Esophagus (tissue), 2 donors: ENCODE results near the gene TBL3. TPM values are rescaled to one million over a fixed set of nuclear protein-coding genes. Genes with fewer than 3 reads are reported as not detected.
A peak's percentile ranks its signal among the peaks of the same experiment; 100 is the strongest.

Experiments used
- H3K27ac ChIP-seq, 2 donors: one replicate each; pipeline ENCODE4 v1.5.1; 2013; ENCODE audit warnings: low read depth in 2 of 2, mild to moderate bottlenecking in 2 of 2, inconsistent platforms in 1 of 2, low read length in 1 of 2, moderate library complexity in 1 of 2
- H3K27me3 ChIP-seq, 2 donors: one replicate each; pipeline ENCODE4 v1.6.1; 2013; ENCODE audit warnings: low read length in 2 of 2, control low read depth in 1 of 2, mild to moderate bottlenecking in 1 of 2; ENCODE audit not compliant: insufficient read depth in 2 of 2, control insufficient read depth in 1 of 2
- H3K36me3 ChIP-seq, 2 donors: one replicate each; pipeline ENCODE4 v1.6.1; 2013; ENCODE audit warnings: low read length in 1 of 2; ENCODE audit not compliant: control insufficient read depth in 2 of 2, insufficient read depth in 2 of 2
- H3K4me1 ChIP-seq, 2 donors: one replicate each; pipeline ENCODE4 v1.6.1; 2013; ENCODE audit warnings: low read length in 1 of 2; ENCODE audit not compliant: control insufficient read depth in 2 of 2, insufficient read depth in 2 of 2
- H3K4me3 ChIP-seq, 2 donors: one replicate each; pipeline ENCODE4 v1.5.1; 2013; ENCODE audit warnings: low read length in 2 of 2, mild to moderate bottlenecking in 2 of 2, low read depth in 1 of 2, moderate library complexity in 1 of 2
- H3K9me3 ChIP-seq, 2 donors: one replicate each; pipeline ENCODE4 v1.6.1; 2013; ENCODE audit warnings: mild to moderate bottlenecking in 2 of 2, low read depth in 1 of 2, low read length in 1 of 2, moderate library complexity in 1 of 2; ENCODE audit not compliant: control insufficient read depth in 2 of 2, insufficient read depth in 1 of 2
- whole genome bisulfite sequencing, 2 donors: extraction: QIAGEN DNeasy Blood & Tissue Kit; methylation state at CpG; one replicate each; pipeline ENCODE4 v1.1.7; 2013; 5-methylcytosine and 5-hydroxymethylcytosine counted together
- polyA plus RNA-seq, 2 donors: library from polyadenylated mRNA; stranded (reverse); fragments of 200-250 nt; gene quantifications; one replicate each; pipeline ENCODE4 v1.2.3, GENCODE V29; 2013
- donor health status: healthy with polysubstance abuse.
- donor health status: Bipolar disorder and iron deficiency.

TBL3 gene
- polyA plus RNA-seq, 2 donors = 56.6 to 59.0 TPM

DNA sequence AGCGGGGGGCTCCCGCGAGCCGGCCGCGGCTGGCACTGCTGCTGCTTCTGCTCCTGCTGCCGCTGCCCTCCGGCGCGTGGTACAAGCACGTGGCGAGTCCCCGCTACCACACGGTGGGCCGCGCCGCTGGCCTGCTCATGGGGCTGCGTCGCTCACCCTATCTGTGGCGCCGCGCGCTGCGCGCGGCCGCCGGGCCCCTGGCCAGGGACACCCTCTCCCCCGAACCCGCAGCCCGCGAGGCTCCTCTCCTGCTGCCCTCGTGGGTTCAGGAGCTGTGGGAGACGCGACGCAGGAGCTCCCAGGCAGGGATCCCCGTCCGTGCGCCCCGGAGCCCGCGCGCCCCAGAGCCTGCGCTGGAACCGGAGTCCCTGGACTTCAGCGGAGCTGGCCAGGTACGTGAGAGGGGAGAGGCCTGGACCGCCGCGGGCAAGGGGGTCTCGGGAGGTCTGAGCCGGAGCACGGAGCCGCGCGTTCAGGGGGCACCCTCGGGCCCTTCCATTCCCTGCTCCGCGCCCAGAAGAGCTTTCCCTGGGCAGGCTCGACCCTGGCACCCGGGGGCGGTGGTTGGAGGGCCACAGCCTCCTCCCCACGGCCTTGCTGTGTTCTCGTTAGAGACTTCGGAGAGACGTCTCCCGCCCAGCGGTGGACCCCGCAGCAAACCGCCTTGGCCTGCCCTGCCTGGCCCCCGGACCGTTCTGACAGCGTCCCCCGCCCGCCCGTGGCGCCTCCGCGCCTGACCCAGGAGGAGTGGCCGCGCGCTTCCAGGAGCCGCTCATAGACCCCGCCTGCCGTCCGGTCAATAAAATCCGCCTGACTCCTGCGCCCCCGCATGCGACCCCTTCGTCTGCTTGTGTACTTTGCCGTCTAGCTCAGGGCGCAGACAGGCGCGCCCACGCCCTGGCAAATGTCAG, 48.3 kb downstream of the TBL3 start:
- WGBS, 2 donors = 2% methylated on average over 67 to 96 of the region's 96 CpGs
- Histone ChIP-seq H3K4me1 (peaks cover 15 to 25% of the 10 kb centered on the region in 2 donors), H3K27ac (no peak overlapping the region), H3K27me3 (peaks cover 5 to 6% of the 10 kb centered on the region in 2 donors), H3K9me3 (peaks cover 0 to 2% of the 10 kb centered on the region in 2 donors), H3K4me3 (peak overlapping the region in 1 of 2 donors; percentile 12), H3K36me3 (no peaks in the 10 kb centered on the region)

DNA sequence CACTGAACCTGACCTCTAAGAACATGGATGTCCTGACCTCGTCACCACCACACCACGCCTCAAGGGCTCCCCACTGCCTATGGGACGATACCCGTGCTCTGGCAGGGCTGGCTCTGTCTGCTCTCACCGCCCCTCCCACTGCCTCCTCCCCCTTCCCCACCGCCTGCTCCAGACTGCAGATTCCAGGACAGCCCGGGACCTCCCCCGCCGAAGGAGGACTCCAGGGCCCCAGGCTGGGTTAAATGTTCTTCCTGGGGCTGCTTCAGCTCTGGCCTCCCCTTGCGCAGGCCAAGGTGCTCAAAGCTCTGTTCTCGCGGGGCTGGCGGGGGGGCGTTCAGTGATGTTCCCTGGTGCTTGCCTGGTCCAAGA, 50.9 kb downstream of the TBL3 start:
- Histone ChIP-seq H3K4me1 (peaks cover 19 to 32% of the 10 kb centered on the region in 2 donors), H3K36me3 (no peaks in the 10 kb centered on the region), H3K9me3 (peaks cover 0 to 2% of the 10 kb centered on the region in 2 donors), H3K4me3 (no peak overlapping the region), H3K27me3 (peaks cover 5 to 6% of the 10 kb centered on the region in 2 donors), H3K27ac (peak overlapping the region in 1 of 2 donors; percentile 3)
- WGBS, 2 donors = 2% methylated on average over 14 of the region's 14 CpGs

DNA sequence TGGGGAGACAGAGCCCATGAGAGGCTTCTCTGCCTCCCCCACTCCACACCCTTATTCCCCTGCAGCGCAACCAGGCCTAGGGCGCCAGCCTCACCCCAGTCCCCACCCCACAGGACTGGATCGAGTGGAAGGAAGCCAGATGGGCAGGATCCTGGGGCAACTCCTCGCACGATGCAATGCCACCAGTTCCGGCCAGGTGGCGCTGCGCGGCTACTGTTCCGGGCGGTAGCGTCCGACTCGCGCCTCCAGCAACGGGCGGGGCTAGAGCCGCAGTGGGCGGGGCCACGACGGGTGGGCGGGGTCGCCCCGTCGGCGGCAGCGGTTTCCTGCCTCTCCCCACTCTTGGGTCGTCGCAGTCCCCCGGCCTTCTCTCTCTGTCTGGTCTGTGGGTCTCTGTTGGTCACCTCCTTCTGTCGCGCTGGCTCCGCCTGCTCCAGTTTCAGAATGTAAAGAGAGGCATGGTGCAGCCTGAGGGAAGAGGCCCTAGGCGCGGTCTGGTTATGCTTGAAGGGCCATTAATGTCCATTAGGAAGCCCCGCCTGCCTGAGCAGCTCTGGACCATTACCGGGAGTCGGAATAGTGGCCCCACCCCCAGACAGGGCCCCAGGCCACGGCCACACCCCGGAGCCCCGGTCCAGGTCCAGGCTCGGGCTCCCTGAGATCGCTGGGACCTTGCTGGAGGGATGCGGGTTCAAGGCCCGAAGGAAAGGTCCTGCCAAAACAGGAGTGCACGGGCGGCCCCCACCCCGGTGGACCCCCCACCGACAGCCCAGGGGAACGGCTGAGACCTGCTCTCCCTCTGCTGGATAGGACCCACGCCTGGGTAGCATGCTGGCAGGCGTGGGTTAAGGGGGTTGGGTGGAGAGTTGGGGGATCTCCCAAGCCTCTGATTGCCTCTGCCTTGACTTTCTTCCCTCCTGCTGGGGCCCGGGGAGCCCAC, 51.5 kb downstream of the TBL3 start:
- no peaks in the 10 kb centered on the region for H3K36me3 ChIP-seq
- peaks cover 5 to 6% of the 10 kb centered on the region in 2 donors for H3K27me3 ChIP-seq
- peak overlapping the region; percentile 63 to 76 for H3K27ac ChIP-seq
- H3K4me3 ChIP-seq = peak overlapping the region; percentile 13 to 31
- peaks cover 19 to 34% of the 10 kb centered on the region in 2 donors for H3K4me1 ChIP-seq
- 12 to 13% methylated on average over 47 to 53 of the region's 53 CpGs for WGBS, 2 donors
- H3K9me3 ChIP-seq = peaks cover 0 to 2% of the 10 kb centered on the region in 2 donors

DNA sequence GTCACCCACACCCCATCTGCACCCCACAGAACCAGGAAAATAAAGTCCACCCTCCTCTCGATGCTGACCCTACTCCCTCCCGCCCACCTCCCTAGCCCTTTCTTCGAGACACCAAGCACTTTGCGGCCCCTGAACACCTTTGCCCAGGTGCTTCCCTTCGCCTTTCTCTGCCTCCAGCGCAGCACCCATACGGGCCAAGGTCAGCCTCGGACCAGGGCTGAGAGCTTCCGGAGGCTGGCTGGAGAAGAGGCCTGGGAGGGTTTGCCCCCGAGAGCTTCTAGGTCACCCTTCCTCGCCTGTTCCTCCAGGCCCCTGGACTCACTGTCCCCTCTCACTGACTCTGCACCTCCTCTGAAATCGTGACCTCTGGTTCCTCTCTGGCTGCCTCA, 52.2 kb downstream of the TBL3 start:
- H3K9me3 ChIP-seq = peaks cover 0 to 2% of the 10 kb centered on the region in 2 donors
- H3K4me3 ChIP-seq = no peak overlapping the region
- WGBS, 2 donors = 89 to 92% methylated on average over 12 of the region's 12 CpGs
- H3K4me1 ChIP-seq = peaks cover 19 to 34% of the 10 kb centered on the region in 2 donors
- no peak overlapping the region for H3K27ac ChIP-seq
- no peaks in the 10 kb centered on the region for H3K36me3 ChIP-seq
- peaks cover 3 to 5% of the 10 kb centered on the region in 2 donors for H3K27me3 ChIP-seq

DNA sequence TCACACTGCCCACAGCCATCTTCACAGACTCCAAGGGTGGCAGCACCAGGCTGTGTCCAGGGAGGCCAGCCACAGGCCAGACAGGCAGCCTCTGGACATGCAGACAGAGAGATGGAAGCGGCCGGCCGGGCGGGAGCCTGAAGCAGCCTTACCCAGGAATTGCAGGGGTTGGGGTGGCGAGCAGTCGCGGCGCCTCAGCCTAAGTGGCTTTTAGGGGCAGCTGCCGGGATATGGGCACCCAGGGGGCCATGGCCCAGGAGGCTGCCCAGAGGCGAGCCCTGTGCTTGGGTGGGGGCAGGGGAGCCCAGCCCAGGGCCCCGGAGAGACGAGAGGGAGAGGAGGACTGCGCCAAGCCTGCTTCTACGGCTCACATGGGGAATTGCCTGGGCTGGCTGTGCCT, 53.4 kb downstream of the TBL3 start:
- peaks cover 14 to 24% of the 10 kb centered on the region in 2 donors for H3K4me1 ChIP-seq
- WGBS, 2 donors = 88 to 92% methylated on average over 14 of the region's 14 CpGs
- no peaks in the 10 kb centered on the region for H3K36me3 ChIP-seq
- H3K27ac ChIP-seq = no peak overlapping the region
- H3K4me3 ChIP-seq = no peak overlapping the region
- H3K9me3 ChIP-seq = peaks cover 0 to under 1% of the 10 kb centered on the region in 2 donors
- H3K27me3 ChIP-seq = peaks cover 0 to 2% of the 10 kb centered on the region in 2 donors

DNA sequence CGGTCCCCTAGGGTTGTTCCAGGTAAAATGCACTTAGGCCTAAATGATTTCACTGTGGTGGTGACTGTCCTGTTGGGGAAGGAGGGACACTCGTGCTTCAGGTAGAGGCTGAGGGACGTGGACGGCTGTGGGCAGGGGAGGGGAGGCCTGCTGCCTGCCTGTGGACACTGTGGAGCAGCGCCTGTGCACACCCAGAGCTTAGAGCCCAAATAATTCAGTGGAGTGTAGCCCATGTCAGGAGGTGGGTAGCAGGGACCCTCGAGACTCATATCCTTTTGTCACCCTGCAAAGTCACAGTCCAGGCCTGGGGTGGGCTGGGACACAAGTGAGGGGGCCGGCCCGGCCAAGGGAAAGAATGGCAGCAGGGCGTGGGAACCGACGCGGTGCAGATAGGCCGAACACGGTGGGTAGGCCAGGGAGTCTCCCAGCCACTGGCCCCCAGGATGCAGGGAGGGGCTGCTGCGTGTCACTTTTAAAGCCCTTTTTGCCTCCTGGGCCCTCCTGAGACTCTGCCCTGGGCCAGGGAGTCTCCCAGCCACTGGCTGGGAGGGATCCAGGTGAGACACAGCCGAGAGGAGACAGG, 54.1 kb downstream of the TBL3 start:
- no peak overlapping the region for H3K27ac ChIP-seq
- peaks cover 10 to 24% of the 10 kb centered on the region in 2 donors for H3K4me1 ChIP-seq
- no peak overlapping the region for H3K4me3 ChIP-seq
- H3K27me3 ChIP-seq = no peaks in the 10 kb centered on the region
- H3K9me3 ChIP-seq = no peaks in the 10 kb centered on the region
- H3K36me3 ChIP-seq = no peaks in the 10 kb centered on the region
- 81 to 85% methylated on average over 12 to 16 of the region's 16 CpGs for WGBS, 2 donors

DNA sequence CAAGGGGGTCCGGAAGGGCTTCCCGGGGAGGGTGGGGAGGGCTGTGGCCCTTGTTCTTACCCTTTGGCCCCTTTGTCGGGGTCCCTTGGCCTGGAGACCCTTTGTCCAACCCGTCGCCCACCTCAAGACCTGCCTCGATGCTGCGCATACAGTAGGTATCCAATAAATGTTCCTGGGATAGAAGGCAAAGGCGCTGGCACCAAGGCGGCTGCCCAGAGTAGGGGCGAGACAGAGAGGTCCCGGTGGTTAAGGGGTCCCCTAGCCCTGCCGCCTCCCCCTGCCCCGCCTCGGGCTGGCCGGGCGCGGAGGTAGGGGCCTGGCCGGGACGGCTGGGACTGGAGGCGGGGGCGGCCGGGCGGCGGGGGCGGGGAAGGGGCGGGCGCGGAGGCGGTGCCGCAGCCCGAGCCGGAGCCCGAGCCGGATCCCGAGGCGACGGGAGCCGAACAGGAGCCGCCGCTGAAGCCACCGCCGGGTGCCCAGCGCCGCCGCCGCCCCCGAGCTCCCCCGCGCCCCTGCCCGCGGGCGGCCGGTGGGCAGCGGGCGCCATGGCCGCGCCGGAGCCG, 54.7 kb downstream of the TBL3 start, which contains the start of gene NHERF2:
NHERF2 (plus strand) TSS at position 442 of the 563 bp plus-strand sequence; CDS start at position 546, 104 bp downstream.
- Histone ChIP-seq H3K27me3 (no peaks in the 10 kb centered on the region), H3K9me3 (no peaks in the 10 kb centered on the region)

DNA sequence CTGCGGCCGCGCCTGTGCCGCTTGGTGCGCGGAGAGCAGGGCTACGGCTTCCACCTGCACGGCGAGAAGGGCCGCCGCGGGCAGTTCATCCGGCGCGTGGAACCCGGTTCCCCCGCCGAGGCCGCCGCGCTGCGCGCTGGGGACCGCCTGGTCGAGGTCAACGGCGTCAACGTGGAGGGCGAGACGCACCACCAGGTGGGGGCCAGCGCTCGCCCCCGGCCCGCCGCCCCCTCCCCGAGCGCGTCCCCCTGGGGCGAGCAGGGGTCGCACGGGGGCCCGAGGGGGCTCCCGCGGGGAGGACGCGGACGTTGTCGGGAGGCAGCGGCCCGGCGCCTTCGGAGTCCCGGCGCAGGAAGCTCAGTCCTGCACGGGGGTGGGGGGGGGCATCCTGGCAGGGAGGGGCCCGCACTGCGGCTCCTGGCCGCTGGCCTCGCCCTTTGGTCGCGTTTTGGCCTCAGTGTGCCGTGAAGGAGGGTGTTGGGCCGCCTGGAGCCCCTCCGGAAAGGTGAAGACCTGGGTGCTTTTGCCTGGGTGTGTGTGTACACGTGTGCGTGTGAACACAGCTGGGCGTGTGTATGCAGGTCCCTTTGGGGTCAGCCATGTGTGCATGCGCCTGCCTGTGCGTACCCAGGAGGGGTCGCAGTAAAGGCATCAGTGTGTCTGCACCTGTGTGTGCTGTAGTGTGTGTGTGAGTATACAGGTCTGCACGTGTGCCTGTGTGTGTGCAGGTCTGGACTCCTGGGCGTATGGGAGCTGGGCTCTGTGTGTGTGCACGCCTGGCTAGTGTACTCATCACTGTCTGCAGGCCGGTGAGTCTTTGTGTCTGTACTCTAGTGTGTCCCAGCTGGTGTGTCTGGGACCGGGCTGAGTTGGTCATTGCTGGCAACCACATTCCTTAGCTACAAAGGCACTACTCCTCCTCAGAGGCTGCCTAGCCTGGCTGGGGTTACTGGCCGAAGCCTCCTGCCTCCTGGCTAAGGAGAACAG, 55.5 kb downstream of the TBL3 start:
- H3K4me1 ChIP-seq = peaks cover 10 to 25% of the 10 kb centered on the region in 2 donors
- no peaks in the 10 kb centered on the region for H3K36me3 ChIP-seq
- H3K27ac ChIP-seq = peak overlapping the region; percentile 24 to 63
- H3K4me3 ChIP-seq = peak overlapping the region; percentile 55 to 63
- no peaks in the 10 kb centered on the region for H3K9me3 ChIP-seq
- H3K27me3 ChIP-seq = no peaks in the 10 kb centered on the region
- 5 to 8% methylated on average over 41 to 76 of the region's 76 CpGs for WGBS, 2 donors

More for the DNA sequence above, 54.7 kb downstream of the TBL3 start, which contains the start of gene NHERF2:
- peak within 1 kb of the TSS; percentile 55 to 63 for H3K4me3 ChIP-seq
- peak within 1 kb of the TSS; percentile 60 to 63 for H3K27ac ChIP-seq
- 7% methylated on average over 52 to 59 of the region's 59 CpGs for WGBS, 2 donors
- H3K36me3 ChIP-seq = no peaks in the 10 kb centered on the region
- peaks cover 10 to 25% of the 10 kb centered on the region in 2 donors for H3K4me1 ChIP-seq
